Body of pancreas (tissue), 4 donors: ENCODE data around the gene TBATA.

ENCODE experiments used
- CTCF ChIP-seq, 7 experiments: fragments of 450-650 bp in 4 of 7; fragments of 200-600 bp in 3 of 7; sonication (generic) in 3 of 7; IDR thresholded peaks; one replicate each; pipeline ENCODE4 v1.5.1; 2016 to 2019; ENCODE audit warnings: antibody characterized with exemption in 7 of 7
- POLR2A ChIP-seq, 3 donors: fragments of 450-650 bp; IDR thresholded peaks; one replicate each; pipeline ENCODE4 v1.6.1; 2016; ENCODE audit warnings: antibody characterized with exemption in 3 of 3, mild to moderate bottlenecking in 2 of 3

- no peak for TF ChIP-seq POLR2A (IDR thresholded peaks at IDR 0.05)
- no peak for TF ChIP-seq CTCF (IDR thresholded peaks at IDR 0.05)
These were observed 6.3 kb upstream of the TBATA start for GRCh38 chr10:70791386-70792039.
